ENCODE results near the gene SORBS1.
"Not testable (repeated sequence)": the region's sequence is repeated elsewhere in the genome, so short reads cannot be mapped to it uniquely, and the experiment has no call there.

The SORBS1 gene

DNA sequence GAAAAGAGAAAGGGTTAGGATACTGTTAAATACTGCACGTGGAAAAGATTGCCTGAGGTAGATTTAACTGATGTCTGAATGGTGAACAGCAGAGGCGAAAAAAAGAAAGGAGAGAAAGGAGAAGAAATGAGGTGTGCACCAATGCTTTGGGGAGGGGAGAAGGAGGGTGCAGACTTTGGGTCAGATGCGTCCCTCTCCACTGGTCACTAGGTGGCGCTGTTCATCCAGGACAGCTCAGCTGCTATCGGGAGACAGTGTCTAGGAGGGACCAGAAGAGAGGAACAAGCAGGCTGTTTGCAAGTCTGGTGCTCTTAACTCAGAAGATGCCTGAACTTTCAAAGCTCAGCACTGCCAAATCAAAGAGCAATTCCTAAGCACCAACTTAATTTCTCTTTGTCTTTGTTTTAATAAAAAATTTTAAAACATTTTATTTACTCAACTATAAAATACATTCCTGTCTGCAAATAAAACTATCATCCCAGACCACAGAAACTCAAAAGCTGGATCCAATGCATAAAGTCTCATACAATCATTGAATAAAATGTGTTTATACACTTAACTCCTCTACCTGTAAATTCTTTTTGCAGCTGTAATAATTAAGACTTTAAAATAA is 186.5 kb downstream of the SORBS1 start:
- DNase-seq, result peak; percentile 9

DNA sequence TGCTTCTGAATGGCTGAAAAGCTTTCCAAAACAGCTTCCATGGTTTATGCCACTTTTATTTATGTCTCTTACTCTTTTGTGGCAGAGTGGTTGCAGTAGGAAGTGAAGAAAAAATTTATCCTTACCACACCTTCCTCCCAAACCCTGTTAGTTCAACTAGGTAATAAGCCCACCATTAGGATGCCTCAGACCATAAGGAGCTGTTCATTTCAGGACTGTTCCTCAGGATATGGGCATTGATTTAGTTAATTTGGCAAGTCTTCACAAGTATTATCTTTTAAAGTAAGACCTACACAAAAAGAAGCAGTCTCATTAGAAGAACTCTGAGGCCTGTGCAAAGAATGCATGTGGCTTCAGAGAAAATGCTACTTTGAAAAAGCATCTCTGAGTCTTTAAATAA is 187.5 kb downstream of the SORBS1 start:
- no peak for DNase-seq

GRCh38 chr10:95364342-95364741 is 196.8 kb downstream of the SORBS1 start:
- DNase-seq, result no peak

DNA sequence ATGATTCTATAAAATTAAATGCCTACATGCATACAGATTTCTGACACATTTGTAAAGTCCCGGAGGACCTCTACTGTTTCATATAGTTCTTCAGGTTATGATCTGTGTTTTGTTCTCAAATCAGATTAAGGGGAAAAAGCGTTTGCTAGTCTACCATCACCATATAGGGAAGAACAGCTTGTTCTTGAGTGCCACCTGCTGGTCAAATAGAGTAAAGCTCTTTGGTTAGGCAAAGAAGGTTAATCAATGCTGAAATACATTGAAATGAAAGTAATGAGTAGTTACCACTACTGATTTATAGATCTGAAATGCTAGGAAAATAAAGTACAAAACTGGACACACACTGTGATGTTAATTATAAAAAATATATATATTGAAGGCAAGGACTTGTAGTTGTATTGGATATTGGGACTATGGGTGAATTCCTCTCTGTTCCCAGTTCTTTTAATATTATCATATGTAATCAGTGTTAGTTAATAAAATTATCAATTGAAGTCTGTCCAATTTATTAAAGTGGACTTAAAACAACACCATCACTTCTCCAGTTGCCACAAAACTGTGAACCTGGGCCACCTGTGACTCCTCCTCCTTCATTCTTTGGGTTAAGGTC is 197.8 kb downstream of the SORBS1 start:
- no peak for DNase-seq

DNA sequence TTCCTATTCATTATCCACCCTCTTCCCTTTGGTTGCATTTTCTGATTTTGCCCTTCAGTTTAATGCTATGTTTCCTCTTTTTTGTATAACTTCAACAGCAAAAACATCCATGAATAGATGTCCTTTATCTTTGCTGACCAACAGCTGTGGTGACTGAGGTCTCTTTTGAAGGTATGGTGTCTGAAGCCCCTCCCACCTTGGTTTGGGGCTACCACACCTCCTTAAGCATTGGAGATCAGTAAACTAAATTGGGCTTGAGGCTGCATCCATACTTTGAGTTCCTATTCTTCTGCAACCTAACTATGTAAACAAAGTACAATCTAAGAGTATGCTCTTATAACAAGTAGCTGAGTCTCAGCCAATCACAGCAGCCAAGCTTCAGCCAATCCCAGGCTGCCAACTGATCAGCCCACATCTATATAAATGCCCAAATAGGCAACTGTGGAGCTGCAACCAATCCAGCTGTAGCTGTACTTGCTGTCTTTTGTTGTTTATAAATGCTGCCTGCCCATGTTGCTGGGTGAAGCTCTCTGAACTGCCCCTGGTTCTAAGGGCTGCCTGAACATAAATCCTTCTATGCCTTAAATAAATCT is 201.0 kb downstream of the SORBS1 start:
- no peak for DNase-seq

GRCh38 chr10:95359466-95359865 is 201.7 kb downstream of the SORBS1 start:
- DNase-seq, result no peak

DNA sequence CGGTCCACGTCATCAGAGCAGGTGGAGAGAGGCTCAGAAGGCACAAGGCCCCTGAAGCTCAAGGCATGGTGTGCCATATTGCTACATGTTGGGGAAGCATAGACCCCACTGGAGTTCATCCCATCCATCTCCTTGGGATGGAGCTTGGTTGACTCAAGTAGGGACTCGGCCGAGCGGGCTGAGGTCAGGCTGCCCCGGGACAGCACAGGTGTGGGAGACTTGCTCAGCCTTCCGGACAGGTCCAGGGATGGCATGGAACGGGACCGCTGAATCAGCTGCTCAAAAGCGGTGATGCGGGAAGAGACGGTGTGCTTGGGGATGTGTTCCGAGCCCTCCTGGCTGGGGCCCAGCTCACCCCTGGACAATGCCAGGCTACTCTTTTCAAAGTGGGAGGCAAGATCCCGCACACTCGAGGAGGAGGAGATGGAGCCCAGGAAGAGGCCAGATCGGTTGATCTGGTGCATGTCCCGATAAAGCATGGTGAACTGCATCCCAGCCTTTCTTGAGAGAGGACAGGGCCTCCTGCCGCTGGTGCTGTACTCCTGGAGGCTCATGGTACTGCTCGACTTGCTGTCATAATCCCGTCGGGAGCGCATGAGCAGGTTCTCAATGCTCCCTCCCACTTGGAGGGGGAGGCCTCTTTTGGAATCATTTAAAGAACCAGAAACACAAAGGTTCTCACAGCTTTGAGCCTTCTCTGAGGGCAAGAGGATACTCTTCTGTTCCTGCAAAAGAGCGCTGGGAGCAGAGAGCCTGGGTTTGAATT is 204.8 kb downstream of the SORBS1 start:
- DNase-seq, result no peak

- no peak for DNase-seq
Observed at GRCh38 chr10:95355301-95355700, 205.9 kb downstream of the SORBS1 start.

DNA sequence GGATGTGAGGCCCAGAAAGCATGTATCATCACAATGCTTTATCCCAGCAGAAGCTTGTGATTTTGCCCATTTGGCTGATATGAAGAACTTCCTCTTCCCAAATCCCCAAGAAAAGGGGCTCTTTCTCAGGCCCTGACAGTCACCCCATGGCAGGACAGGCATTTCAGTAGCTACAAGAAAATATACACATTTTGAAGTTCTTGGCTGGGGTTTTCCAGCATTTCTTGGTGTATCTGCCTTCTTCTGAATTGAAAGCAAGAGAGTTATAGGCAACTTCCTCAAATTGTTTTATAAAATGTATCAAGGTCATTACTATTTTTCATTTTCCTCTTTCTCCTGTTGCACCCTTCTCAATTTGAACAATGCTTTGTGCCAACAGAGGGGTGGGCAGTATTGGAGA is 207.1 kb downstream of the SORBS1 start:
- no peak for DNase-seq

GRCh38 chr10:95353123-95353522 is 208.0 kb downstream of the SORBS1 start:
- DNase-seq, result no peak

DNA sequence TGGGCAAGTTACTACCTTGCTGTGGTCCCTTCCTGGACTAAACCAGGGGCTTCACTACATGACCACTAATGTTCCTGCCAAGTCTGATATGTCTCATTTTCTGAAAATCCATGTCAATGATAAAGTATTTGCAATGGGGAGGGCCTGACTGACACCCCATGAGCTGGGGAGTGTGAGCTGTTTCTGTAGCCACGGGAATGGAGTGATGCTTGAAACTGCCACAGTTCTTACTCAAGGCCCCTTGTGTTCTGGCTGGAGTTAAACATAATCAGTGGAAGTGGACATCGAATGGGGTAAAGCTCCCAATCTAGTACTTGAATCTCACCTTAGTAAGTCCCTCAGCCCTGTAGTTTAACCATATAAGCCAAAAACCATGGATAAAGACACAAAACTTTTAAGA is 208.5 kb downstream of the SORBS1 start:
- DNase-seq, result no peak

GRCh38 chr10:95350830-95351228 is 210.3 kb downstream of the SORBS1 start:
- no peak for DNase-seq

DNA sequence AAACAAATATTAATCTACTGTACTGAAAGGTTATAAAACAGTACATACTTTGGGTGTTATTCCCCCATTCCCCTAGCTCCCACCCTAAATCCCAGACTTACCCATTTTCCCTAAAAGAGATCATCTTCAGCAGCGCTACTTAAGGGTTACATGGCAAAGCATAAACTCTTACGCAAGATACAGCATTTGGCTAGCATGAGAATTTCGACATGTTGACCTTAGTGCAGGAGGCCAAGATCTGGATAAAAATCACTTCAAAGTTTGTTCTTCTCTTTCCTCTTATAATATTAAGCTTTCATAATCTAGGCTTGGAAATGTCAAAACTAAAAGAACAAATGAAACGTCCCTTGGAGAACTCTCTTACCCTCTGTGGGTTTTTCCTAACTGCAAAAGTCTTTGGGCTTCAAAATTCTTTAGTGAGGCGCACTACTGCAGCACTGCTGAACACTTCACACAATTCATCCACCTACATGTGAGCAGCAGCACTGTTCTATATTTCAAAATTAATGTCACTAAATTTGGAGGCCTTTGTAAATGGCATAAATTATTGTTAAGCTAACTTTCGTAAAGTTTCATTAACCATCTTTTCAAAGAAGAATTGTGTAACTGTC is 210.8 kb downstream of the SORBS1 start:
- DNase-seq, result no peak

GRCh38 chr10:95347402-95347766 is 213.8 kb downstream of the SORBS1 start:
- not testable (repeated sequence) for DNase-seq

DNA sequence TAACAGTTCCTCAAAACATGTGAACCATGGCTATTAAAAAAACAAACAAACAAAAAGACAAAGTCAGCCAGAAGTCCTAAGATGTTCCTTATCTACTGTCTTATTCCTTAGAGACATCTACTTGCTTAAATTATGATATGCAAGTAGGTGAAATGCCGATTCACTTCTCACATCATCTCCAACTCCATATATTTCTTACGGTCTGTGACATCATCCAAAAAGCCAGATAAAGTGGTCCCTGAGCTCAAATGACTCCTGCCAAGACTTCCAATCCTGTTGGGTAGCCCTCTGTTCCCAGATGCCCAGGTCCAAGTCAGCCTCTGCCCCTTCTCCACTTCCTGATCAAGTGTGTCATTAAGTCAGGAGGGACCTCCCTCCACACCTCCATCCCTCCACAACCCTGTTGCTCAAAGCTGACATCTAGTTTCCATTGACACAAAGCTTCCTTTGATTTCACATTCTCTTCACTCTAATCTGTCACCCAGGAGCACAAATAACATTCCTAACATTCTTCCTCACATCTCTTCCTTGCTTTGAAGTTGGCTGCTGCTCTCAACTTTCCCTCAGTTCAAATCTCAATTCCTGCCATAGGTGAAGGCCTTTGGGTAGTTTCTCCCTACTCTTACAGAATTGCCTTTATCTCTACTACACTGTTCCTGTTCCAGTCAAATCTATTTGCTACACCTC is 214.3 kb downstream of the SORBS1 start:
- DNase-seq, result no peak

GRCh38 chr10:95343573-95343972 is 217.6 kb downstream of the SORBS1 start:
- no peak for DNase-seq

- DNase-seq, result no peak
Observed at GRCh38 chr10:95341716-95342130, 219.4 kb downstream of the SORBS1 start.

DNA sequence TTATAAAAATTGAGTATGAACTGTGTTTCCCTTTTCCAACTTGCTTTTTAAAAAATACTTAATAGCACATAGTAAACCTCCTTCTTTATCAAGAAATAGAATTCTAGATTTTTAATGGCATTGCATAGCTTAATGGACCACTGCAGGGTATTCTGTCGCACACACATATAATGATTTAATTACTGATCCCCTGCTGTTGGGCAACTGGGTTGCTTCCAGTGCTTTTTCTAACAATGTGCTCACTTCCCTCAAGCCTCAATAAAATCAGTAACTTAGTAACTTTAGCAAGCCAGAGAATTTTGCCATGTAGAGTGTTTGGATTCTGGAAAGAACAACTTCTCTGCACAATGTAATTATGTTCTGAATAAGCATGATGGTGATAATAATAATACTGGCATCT is 221.3 kb downstream of the SORBS1 start:
- DNase-seq, result no peak

DNA sequence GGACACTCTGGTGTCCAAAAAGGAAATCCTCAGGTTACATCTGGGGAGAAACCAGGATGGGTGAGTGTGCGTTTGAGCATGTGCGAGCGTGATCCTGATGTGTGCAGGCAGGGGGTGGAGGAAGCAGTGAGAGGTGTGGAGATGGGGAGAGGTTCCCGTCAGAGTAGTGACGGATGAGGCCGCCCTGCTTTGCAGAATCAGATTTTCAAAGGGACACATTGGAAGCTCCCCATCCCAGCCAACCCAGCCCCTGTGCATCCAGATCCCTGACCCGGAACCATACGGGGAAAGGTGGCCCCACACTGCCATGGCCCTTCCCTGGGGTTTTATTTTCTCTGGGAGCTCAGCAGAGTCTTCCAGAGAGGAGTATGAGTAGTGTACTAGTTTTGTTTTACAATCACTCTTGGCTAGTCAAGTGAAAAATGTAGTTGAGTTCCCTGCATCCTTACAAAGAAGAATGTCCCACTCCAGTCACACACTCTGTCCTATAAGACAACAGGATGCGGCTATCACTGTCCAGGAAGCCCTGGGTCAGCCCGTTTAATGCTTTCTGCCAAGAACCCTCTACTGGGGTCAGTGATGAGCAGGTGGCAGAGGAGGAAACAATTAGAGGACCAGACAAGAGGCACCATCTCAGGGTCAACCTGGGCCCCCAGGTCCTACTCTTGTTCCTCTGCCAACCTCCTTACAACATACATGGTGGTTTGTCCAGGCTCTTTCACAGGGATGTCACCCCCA is 223.6 kb downstream of the SORBS1 start:
- DNase-seq, result no peak

GRCh38 chr10:95336702-95337101 is 224.5 kb downstream of the SORBS1 start:
- DNase-seq, result no peak

- DNase-seq, result no peak
Observed at GRCh38 chr10:95335933-95336699, 225.1 kb downstream of the SORBS1 start.

DNA sequence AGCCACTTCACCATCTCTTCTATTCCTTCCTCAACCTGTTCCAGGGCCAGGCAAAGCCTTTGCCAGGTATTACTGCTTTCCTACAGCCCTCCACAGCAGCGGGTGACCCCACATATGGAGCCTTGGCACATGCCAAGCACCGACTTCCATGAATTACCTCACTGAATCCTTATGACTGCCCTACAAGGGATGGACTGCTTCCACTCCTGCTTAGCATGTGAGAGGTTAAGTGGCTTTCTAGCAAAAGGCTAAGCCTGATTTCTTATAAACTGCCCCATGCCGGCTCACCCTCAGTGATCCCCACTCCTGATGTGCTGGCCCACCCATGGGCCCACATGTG is 226.4 kb downstream of the SORBS1 start:
- DNase-seq, result no peak
